Naive B cell (primary cell): ENCODE results near the gene GOLGA6C. TPM values are rescaled to one million over a fixed set of nuclear protein-coding genes. Genes with fewer than 3 reads are reported as not detected.
"Not testable (repeated sequence)": the region's sequence is repeated elsewhere in the genome, so short reads cannot be mapped to it uniquely, and the experiment has no call there.

Experiments
- ATAC-seq, 2 donors: fragments of 150-1000 bp; cut with Tn5 transposase; 2 replicates each; pipeline ENCODE4 v1.10.0; 2021; ENCODE audit warnings: low read depth in 2 of 2, mild to moderate bottlenecking in 2 of 2, moderate library complexity in 2 of 2
- DNase-seq: peaks from one replicate; pipeline ENCODE4 v3.0.0; 2022
- H3K27ac Mint-ChIP-seq, 6 donors: one replicate each; pipeline ENCODE4 v1.8.0; 2020 to 2022; ENCODE audit warnings: mild to moderate bottlenecking in 6 of 6, mixed read lengths in 6 of 6, moderate library complexity in 5 of 6, inconsistent platforms in 2 of 6
- H3K27me3 Mint-ChIP-seq, 3 donors: one replicate each; pipeline ENCODE4 v1.8.0; 2021 to 2022; ENCODE audit warnings: mixed read lengths in 3 of 3, mild to moderate bottlenecking in 1 of 3
- H3K36me3 Mint-ChIP-seq, 2 donors: one replicate each; pipeline ENCODE4 v1.8.0; 2020 to 2022; ENCODE audit warnings: mixed read lengths in 2 of 2, inconsistent platforms in 1 of 2, mild to moderate bottlenecking in 1 of 2
- H3K4me1 Mint-ChIP-seq, 3 donors: one replicate each; pipeline ENCODE4 v1.8.0; 2020 to 2022; ENCODE audit warnings: mixed read lengths in 3 of 3, inconsistent platforms in 1 of 3, mild to moderate bottlenecking in 1 of 3, moderate library complexity in 1 of 3
- H3K4me3 Mint-ChIP-seq, 8 donors: one replicate each; pipeline ENCODE4 v1.8.0; 2020 to 2022; ENCODE audit warnings: mild to moderate bottlenecking in 8 of 8, mixed read lengths in 8 of 8, moderate library complexity in 8 of 8, inconsistent platforms in 2 of 8
- H3K9me3 Mint-ChIP-seq, 7 donors: one replicate each; pipeline ENCODE4 v1.8.0; 2020 to 2022; ENCODE audit warnings: mixed read lengths in 7 of 7, mild to moderate bottlenecking in 5 of 7, inconsistent platforms in 2 of 7, moderate library complexity in 1 of 7
- polyA plus RNA-seq, 6 donors: library from polyadenylated mRNA; unstranded; fragments of 300-500 nt; fragmentation: Illumina TruSeq; gene quantifications; one replicate each; pipeline ENCODE4 v1.2.3, GENCODE V29; 2021; ENCODE audit warnings: low read depth in 6 of 6

The GOLGA6C gene
- polyA plus RNA-seq, 6 donors from 2014 or later, result 0.16 TPM; not detected in 5

GRCh38 chr15:75217574-75217973, 40.6 kb upstream of the GOLGA6C start:
- H3K36me3 Mint-ChIP-seq, H3K4me3 Mint-ChIP-seq, H3K27me3 Mint-ChIP-seq, DNase-seq, ATAC-seq, H3K9me3 Mint-ChIP-seq: not testable (repeated sequence)
- Mint-ChIP-seq H3K27ac (peak overlapping the region in 1 of 6 donors; percentile 47), H3K4me1 (peaks cover 11 to 19% (median 14%) of the 10 kb centered on the region in 3 donors)

GRCh38 chr15:75219507-75219929, 38.6 kb upstream of the GOLGA6C start:
- H3K27me3 Mint-ChIP-seq, H3K9me3 Mint-ChIP-seq, H3K36me3 Mint-ChIP-seq: not testable (repeated sequence)
- H3K4me1 Mint-ChIP-seq, result peaks cover 13 to 19% (median 14%) of the 10 kb centered on the region in 3 donors
- H3K27ac Mint-ChIP-seq, result peak overlapping the region; percentile 68 to 98 (median 92)
- ATAC-seq, result peak; percentile 75 to 82
- peak; percentile 49 for DNase-seq
- H3K4me3 Mint-ChIP-seq, result peak overlapping the region in 2 of 8 donors; percentile 9 to 36

DNA sequence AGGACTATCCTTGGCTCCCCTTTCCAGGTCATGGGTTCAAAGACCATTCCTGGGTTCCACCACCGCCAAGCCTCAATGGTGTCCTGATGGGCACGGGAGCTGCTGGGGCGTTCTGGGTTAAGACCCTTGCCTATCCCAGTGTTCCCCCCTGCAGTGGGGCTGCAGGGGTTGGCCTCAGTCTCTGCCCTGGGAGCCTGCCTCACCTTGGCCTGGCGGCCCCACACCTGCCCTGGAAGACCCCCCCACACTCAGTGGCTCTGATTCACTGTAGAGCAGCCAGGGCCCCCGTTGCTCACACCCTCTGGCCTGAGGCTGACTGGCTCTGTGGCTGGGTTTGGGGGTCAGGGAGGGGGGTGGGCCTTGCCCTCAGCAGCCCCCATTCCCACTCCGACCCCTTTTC, 34.4 kb upstream of the GOLGA6C start:
- H3K36me3 Mint-ChIP-seq, result no peaks in the 10 kb centered on the region
- DNase-seq (no peak), ATAC-seq (no peak)
- peaks cover 14 to 15% (median 15%) of the 10 kb centered on the region in 3 donors for H3K4me1 Mint-ChIP-seq
- no peak overlapping the region for H3K27ac Mint-ChIP-seq
- no peak overlapping the region for H3K4me3 Mint-ChIP-seq
- H3K9me3 Mint-ChIP-seq, result no peaks in the 10 kb centered on the region
- peaks cover 0 to 36% (median 24%) of the 10 kb centered on the region in 3 donors for H3K27me3 Mint-ChIP-seq

- H3K4me1 Mint-ChIP-seq, result peaks cover 11 to 13% (median 12%) of the 10 kb centered on the region in 3 donors
- peak overlapping the region in 1 of 8 donors; percentile 6 for H3K4me3 Mint-ChIP-seq
- H3K27me3 Mint-ChIP-seq, result peaks cover 0 to 36% (median 24%) of the 10 kb centered on the region in 3 donors
- H3K27ac Mint-ChIP-seq, result no peak overlapping the region
- no peaks in the 10 kb centered on the region for H3K36me3 Mint-ChIP-seq
- ATAC-seq (no peak), DNase-seq (no peak)
- no peaks in the 10 kb centered on the region for H3K9me3 Mint-ChIP-seq
These were observed 33.9 kb upstream of the GOLGA6C start for GRCh38 chr15:75224281-75224680.

DNA sequence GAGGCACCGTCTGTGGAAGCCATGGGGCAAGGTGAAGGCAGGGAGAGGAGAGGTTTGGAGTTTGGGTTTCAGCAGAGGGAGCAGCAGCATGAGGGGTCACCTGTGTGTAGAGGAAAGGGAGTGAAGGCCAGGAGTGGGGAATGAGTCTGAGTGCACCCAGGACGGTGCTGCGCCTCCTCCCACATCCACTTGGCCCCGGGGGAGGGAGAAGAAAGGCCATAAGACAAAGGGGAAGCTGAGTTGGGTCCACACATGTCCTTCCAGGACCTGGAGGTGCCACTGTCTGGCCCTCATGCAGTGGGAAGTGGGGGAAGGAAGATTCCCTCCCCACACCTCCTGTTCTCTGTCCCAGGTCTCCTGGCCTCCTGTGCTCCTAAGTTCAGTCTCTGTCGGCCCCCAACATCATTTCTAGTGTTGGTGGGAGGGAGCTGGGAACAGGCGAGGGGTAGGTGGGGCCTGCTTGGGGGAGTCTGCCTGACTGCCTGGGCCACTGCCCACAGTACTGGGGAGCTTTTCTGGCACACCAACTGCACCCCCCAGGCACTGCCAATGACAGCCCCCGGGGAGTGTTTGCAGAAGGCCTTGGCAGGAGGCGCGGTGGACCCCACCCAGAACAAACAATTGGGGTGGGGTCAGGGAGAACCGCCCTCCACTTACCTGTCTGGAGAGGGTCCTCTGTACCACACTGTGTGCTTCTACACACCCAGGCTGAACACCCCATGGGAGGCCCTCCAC, 32.9 kb upstream of the GOLGA6C start:
- DNase-seq, H3K9me3 Mint-ChIP-seq, H3K4me3 Mint-ChIP-seq, ATAC-seq, H3K36me3 Mint-ChIP-seq, H3K4me1 Mint-ChIP-seq: not testable (repeated sequence)
- H3K27ac Mint-ChIP-seq, result peak overlapping the region in 1 of 6 donors; percentile 57
- peaks cover 0 to 36% (median 24%) of the 10 kb centered on the region in 3 donors for H3K27me3 Mint-ChIP-seq

- no peak overlapping the region for H3K27ac Mint-ChIP-seq
- DNase-seq, result no peak
- no peaks in the 10 kb centered on the region for H3K36me3 Mint-ChIP-seq
- H3K4me1 Mint-ChIP-seq, result peaks cover 0 to 7% (median 0%) of the 10 kb centered on the region in 3 donors
- peaks cover 0 to 40% (median 24%) of the 10 kb centered on the region in 3 donors for H3K27me3 Mint-ChIP-seq
- no peak overlapping the region for H3K4me3 Mint-ChIP-seq
- H3K9me3 Mint-ChIP-seq, result no peaks in the 10 kb centered on the region
- no peak for ATAC-seq
These were observed 32.0 kb upstream of the GOLGA6C start for GRCh38 chr15:75225951-75226732.

GRCh38 chr15:75227112-75227511, 31.0 kb upstream of the GOLGA6C start:
- Mint-ChIP-seq H3K27me3 (peaks cover 6 to 49% (median 33%) of the 10 kb centered on the region in 3 donors), H3K4me3 (peak overlapping the region in 1 of 8 donors; percentile 68), H3K4me1 (peaks cover 0 to 14% (median 2%) of the 10 kb centered on the region in 3 donors)
- not testable (repeated sequence) for DNase-seq, H3K9me3 Mint-ChIP-seq, H3K36me3 Mint-ChIP-seq, ATAC-seq, H3K27ac Mint-ChIP-seq

GRCh38 chr15:75227663-75228280, 30.4 kb upstream of the GOLGA6C start:
- H3K4me3 Mint-ChIP-seq, result no peak overlapping the region
- no peaks in the 10 kb centered on the region for H3K36me3 Mint-ChIP-seq
- DNase-seq (no peak), ATAC-seq (no peak)
- no peaks in the 10 kb centered on the region for H3K9me3 Mint-ChIP-seq
- H3K27ac Mint-ChIP-seq, result peak overlapping the region in 1 of 6 donors; percentile 8
- peaks cover 0 to 15% (median 2%) of the 10 kb centered on the region in 3 donors for H3K4me1 Mint-ChIP-seq
- H3K27me3 Mint-ChIP-seq, result peaks cover 12 to 55% (median 39%) of the 10 kb centered on the region in 3 donors

- ATAC-seq (no peak), DNase-seq (no peak)
- Mint-ChIP-seq H3K4me3 (no peak overlapping the region), H3K36me3 (no peaks in the 10 kb centered on the region), H3K9me3 (no peaks in the 10 kb centered on the region), H3K27me3 (peaks cover 13 to 66% (median 43%) of the 10 kb centered on the region in 3 donors), H3K4me1 (peaks cover 0 to 15% (median 2%) of the 10 kb centered on the region in 3 donors), H3K27ac (no peak overlapping the region)
These were observed 29.3 kb upstream of the GOLGA6C start for GRCh38 chr15:75228787-75229186.

DNA sequence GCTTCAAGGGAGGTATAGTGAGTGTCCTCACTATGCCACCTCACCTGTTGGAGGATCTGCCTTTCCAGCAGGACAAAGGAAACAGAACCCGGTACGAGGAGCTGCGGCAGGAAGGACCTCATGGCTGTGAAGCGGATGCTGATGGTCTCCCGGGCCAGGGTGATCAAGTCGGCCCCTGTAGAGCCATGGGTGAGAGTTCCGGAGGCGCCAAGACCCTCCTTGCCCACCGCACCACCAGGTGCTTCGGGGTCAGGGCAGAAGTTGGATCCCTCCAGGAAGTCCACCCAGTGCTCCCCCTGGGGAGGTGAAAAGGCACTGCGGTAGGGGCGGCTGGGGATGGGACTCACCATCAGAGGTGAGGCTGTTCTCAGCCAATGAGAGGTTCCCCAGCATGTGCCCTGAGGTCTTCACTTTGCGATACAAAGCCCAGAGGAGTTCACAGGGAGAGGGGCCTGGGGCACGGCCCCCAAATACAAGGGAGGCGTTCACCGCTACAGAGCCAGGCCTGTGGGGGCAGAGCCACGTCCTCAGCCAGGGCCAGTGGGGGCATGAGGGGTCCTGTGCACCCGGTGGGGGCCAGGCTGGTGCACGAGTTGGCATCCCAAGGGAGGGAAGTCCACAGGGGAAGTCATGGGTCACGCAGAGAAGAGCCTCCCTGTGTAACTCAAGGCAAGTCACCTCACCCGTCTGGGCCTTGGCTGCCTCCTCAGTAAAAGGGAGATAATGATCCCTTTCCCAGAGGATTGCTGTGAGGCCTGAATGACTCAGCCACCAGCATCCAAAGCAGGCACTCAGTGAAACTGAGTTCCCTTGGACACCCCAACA, 28.7 kb upstream of the GOLGA6C start:
- Mint-ChIP-seq H3K4me1 (peaks cover 0 to 14% (median 2%) of the 10 kb centered on the region in 3 donors), H3K9me3 (no peaks in the 10 kb centered on the region), H3K27ac (no peak overlapping the region), H3K36me3 (no peaks in the 10 kb centered on the region), H3K27me3 (peaks cover 13 to 69% (median 43%) of the 10 kb centered on the region in 3 donors), H3K4me3 (peak overlapping the region in 1 of 8 donors; percentile 36)
- DNase-seq, result no peak
- no peak for ATAC-seq

DNA sequence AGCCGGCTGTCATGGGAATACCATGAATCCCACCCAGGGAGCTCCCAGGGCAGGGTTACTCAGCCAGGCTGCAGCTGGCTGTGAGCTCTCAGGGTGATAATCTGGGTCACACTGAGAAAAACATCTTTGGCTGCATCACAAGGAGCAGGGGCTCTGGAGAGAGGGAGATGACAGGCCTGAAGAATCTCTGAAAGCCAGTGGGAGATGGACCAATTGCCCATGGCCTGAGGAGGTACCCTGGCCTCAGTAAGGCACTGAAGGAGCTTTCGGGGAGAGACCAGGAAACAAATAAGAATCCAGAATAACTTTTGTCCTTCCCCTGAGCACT, 28.2 kb upstream of the GOLGA6C start:
- ATAC-seq (no peak), DNase-seq (no peak)
- H3K4me3 Mint-ChIP-seq, result peak overlapping the region in 1 of 8 donors; percentile 36

DNA sequence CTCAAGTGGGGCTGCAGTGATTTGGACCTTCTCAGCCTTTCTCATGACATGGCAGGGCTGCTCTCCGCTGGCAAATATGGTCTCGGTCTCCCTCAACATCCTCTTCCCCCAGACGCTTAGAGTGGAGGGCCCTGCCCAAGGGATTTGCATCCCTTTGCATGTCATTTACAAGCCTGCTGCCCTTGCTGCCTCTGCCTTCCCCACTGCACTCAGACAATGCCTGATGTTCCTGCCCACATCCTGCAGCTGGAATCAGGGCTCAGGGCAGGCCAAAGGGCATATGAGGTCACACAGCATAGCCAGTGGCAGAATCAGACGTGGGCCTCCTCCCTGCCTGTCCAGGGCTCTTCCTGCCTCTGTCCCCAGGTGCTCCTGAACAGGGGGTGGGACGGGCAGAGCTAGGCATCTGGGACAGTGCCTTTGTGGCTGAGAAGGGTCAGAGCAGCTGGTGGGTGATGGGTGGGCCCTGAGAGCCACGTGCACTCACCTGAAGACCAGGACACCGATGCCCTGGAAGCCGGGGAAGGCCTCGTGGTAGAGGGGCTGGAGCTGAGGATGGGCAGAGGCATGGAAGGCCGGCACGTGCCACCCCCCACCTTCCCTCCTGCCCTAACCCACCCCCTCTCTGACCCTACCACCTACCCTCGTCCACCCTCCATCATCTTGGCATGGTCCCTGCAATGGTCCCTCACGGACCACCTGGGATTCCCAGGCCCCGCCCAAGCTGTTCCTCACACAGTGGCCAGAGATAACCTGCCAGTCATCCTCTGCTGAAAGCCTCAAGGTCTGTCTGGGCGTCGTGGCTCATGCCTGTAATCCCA, 27.4 kb upstream of the GOLGA6C start:
- no peaks in the 10 kb centered on the region for H3K9me3 Mint-ChIP-seq
- H3K4me1 Mint-ChIP-seq, result peaks cover 0 to 12% (median 2%) of the 10 kb centered on the region in 3 donors
- peaks cover 18 to 72% (median 45%) of the 10 kb centered on the region in 3 donors for H3K27me3 Mint-ChIP-seq
- no peaks in the 10 kb centered on the region for H3K36me3 Mint-ChIP-seq
- no peak for DNase-seq
- no peak for ATAC-seq
- H3K27ac Mint-ChIP-seq, result peak overlapping the region in 1 of 6 donors; percentile 26
- H3K4me3 Mint-ChIP-seq, result no peak overlapping the region

More for the DNA sequence above, 28.2 kb upstream of the GOLGA6C start:
- Mint-ChIP-seq H3K27me3 (peaks cover 16 to 67% (median 42%) of the 10 kb centered on the region in 3 donors), H3K9me3 (no peaks in the 10 kb centered on the region), H3K4me1 (peaks cover 0 to 12% (median 2%) of the 10 kb centered on the region in 3 donors), H3K27ac (no peak overlapping the region), H3K36me3 (no peaks in the 10 kb centered on the region)
